GM19397 (cell line): Measurements from ENCODE around the gene LLGL1.
"Not testable (repeated sequence)": the region's sequence is repeated elsewhere in the genome, so short reads cannot be mapped to it uniquely, and the experiment has no call there.

ENCODE experiments used
- ATAC-seq: cut with Tn5 transposase; IDR thresholded peaks from one replicate; pipeline ENCODE4 v1.9.1; 2021; ENCODE audit warnings: mild to moderate bottlenecking, moderate library complexity; ENCODE audit not compliant: unreplicated experiment

Gene LLGL1

DNA sequence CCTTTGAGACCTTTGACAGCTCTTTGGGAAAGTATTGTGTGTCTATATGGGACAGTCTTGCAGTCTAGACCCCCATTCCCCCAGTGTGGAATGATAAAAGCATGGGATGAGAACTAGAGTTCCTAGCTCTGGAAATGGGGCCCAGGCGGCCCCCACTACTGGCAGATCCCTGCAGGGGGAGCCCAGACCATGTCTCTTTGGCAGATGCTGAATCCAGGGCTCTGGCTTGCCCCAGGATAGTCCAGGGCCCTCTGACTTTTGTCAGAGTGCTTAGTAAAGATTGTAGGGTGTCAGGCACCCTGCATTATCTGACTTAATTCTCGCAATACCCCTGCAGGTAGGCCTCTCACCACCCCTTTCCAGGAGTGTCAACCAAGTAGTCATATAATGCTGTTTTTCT, 33.5 kb upstream of the LLGL1 start:
- ATAC-seq, result no peak

DNA sequence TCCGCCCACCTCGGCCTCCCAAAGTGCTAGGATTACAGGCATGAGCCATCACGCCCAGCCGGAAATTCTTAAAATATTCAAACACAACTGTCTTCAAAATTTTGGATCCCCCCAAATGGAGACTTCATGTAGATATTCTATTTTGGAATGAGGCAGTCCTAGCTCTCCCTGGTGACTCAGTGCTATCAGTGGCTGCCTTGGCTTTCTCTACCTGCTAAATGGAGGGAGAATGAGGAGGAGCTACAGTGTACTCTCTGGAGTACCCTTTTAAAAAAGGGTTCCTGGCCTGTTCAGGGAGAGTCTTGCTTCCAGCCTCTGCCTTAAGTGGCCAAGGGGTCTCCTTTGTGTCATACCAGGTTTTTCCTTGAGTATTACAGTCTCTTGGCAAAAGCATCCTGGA, 31.0 kb upstream of the LLGL1 start:
- no peak for ATAC-seq

DNA sequence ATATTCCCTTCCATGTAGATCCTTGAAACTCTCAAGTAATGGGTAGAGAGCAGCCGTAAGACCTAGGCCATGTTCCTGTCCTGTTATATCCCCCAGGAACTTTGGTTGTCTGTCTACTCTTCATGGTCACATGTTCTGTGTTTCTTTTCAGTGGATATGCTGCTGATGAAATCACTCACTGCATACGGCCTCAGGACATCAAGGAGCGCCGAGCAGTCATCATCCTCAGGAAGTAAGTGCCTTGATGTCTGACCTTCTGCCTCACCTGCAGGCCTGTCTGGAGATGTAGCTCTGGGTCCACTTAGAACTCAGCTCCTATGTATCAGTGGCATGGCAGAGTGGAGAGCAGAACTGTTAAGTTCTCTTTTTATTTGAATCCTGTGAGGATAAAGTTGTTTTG, 30.6 kb upstream of the LLGL1 start:
- no peak for ATAC-seq

DNA sequence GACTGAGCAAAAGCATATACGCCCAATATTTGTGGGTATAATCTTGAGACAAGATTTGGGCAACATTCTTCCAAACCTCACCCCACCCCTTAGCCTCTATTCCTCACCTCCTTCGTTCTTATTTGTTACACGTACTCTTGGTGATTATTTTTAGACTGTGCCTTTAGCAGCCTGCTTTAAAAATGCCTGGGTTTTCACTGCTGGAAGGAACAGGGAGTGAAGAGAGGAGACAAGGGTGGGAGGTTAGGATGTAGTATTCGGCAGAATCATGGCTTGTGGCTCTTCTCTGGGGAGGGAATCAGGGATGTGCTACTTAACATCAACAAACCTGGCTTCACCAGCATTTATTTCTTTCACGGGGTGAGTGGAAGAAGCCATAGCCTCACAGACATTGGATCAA, 30.2 kb upstream of the LLGL1 start:
- no peak for ATAC-seq

GRCh38 chr17:18197535-18198194, 27.8 kb upstream of the LLGL1 start:
- ATAC-seq, result no peak

DNA sequence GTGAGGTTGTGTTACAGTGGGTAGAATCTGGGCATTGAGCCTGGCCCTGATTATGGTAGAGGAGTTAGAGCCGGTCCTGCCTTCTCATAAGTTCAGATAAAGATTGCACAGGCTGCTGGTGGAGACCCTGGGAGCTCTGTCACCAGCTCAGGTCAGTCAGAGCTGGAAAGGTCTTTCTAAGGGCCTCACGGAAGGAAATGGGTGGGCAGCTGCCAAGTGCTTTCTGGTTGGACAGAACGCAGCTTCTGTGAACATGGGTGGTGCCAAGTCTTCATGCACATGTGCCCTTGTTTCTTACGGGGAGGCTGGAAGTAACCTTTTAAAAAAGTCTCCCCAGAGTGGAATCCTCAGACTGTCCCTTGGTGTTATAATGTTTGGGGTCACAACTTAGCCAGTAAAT, 26.9 kb upstream of the LLGL1 start:
- ATAC-seq, result no peak

DNA sequence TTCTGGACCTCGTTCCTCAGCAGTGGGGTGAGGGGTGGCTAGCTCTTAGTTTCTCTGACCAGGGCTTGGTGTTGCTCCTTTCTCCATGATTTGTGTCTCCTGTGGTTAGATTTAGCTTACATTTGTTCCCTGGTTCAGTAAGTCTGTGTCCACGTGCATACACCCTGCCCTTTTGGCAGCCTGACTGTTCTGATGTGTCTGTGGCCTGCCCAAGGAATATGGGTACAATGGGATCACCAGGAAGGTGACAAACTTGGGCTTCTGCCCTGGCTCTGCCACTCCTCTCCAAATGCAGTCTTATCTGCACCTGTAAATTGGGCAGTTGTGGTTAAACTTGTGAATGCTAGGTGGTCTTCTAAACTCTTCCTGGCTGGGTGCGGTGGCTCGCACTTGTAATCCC, 24.3 kb upstream of the LLGL1 start:
- no peak for ATAC-seq

- no peak for ATAC-seq
These were observed 22.1 kb upstream of the LLGL1 start for GRCh38 chr17:18203308-18203707.

DNA sequence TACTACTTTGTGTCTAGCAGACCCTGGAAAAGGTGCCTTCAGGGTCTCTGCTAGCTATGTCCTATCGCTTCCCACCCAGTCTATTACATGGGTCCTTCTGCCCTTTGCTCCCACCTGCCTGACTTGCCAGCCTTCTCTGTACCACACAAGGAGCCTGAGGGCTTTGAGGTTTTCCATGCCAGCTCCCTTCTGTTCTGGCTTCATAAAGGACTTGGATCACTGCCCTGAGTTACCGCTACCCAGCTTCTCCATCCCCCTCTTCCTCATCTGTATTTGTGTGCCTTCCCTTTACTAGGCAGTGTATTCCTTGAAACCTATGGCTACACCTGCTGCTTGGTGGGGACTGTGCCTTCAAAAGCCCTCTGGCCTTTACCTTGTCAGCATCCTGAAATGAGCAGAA, 19.6 kb upstream of the LLGL1 start:
- no peak for ATAC-seq

DNA sequence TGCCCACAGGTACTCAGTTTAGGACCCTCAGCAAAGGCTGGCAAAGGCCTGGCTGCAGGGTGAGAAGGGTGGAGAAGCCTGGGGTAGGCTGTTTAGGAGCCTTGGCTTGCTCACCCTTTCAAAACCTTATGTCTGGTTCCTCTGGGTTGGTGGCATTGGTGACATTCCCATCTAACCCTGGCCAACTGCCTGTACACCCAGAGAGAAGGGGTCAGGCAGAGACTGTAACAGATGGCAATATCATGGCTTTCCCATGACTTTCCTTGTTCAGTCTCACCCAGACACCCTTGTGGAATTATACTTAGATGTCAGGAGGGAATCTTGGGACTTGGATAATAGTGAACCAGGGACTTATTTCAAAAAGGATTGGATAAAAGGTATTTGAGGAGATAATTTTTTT, 18.5 kb upstream of the LLGL1 start:
- ATAC-seq, result no peak

DNA sequence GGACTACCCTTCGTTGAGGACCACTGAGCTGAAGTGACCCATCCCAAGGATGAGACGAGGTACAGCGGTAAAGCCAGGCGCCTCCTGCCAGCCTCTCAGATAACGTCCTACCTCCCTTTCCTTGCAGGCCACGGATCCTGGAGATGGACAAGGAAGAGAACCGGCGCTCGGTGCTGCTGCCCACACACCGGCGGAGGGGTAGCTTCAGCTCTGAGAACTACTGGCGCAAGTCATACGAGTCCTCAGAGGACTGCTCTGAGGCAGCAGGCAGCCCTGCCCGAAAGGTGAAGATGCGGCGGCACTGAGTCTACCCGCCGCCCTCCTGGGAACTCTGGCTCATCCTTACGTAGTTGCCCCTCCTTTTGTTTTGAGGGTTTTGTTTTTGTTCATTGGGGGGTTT, 17.3 kb upstream of the LLGL1 start:
- no peak for ATAC-seq

GRCh38 chr17:18213666-18214270, 11.7 kb upstream of the LLGL1 start:
- ATAC-seq, result no peak

- not testable (repeated sequence) for ATAC-seq
These were observed 8.5 kb upstream of the LLGL1 start for GRCh38 chr17:18216906-18217305.

- no peak for ATAC-seq
These were observed 7.9 kb upstream of the LLGL1 start for GRCh38 chr17:18217412-18218015.

DNA sequence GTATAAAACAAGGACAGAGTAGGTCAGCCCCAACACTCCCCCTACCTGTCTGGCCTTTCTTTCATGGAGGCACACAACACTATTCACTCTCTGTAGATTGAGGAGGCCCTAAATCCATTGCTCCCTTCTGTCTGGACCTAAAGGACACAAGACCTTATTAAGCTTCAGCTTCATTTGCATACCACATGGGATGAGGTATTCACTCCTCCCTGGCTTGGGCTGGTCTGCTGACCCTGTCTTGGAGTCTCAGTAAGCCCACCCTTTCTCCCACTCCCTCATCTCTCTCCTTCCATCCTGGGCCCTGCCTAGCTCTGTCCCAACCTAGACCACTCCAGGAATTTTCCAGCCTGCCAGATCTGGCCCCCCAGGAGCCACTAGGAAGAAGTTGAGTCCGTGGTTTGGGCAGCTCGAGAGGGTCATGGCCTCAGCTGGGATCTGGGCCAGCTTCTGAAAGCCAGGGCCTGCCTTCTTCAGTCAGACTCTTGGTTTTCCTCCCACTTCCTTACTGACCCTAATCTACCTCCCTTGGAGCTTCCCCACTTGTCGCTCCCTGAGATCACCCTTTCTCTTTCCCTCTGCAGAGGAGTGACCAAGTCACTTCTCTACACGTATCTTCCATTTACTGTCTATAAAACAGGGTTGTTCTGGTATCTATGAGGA, 6.5 kb upstream of the LLGL1 start:
- ATAC-seq, result no peak

DNA sequence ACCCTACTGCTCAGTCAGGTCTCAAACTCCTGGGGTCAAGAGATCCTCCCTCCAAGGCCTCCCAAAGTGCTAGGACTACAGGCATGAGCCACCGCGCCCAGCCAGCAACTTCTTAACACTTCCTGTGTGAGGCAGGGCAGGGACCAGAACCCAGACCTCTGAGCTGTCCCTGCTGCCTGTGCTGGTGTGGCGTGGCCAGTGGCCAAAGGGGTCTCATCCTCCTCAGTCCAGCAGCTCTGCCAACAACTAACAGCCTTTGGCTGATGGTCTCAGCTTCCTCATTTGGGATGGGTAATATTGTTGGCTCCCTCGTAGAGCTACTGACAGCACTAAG, 1.4 kb upstream of the LLGL1 start:
- ATAC-seq, result no peak

DNA sequence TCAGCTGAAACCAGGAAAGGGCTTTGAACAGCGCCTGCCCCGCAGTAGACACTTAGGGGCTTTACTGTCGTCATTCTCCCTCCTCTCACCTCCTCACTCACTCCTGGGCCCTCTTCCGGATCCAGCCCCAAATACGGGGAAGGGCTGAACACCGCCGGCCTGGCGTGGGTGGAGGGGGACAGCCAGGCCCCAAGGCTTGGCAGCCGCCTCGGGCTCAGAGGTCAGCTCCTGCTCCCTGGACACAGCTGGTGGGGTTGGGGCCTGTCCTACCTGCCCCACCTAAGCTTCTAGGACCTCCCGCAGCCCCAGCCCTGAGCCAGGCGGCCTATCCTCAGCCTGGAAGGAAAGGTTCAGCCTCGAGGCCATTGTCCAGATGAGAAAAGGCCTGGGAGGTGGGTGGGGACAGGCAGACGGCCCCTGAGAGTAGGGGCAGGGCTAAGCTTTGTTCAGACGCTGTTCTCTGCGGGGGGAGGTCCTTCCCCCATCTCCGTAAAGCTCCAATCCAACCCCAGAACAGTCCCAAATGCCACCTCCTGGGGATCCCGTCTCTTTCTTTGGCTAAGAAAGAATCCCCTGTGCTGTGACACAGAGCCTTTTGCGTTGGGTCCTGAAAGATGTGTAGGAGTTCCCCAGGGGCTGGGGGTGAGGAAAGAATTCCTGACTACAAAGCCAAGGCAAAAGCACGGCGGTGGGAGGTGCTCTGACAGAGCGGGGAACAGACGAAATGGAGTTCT, 881 bp upstream of the LLGL1 start:
- ATAC-seq, result no peak

DNA sequence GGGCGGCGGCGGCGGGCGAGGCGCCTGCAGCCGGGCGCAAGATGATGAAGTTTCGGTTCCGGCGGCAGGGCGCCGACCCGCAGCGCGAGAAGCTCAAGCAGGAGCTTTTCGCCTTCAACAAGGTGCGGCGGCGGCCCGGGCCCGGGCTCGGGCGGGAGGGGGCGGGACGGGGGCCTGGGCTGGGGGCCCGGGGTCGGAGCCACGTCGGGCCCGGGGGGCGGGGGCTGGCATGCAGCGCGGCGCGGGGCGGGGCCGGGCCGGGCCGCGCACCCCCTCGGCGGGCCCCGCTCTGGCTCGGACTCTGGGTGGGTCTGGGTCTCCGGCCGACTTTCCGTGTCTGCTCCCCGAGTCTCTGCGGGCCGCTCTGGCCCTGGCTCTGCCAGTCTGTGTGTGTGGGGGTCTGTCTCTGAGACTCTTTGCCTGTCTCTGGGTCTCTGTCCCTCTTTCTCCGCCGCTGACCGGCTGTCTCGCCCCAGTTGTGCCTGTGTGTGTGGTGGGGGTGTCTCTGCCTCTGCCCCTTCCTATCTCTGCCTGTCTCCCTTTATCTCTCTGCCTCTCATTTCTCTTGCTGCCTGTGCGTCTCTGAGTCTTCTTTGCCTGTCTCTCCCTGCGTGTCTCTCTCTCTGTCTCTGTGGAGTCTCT, 328 bp downstream of the LLGL1 start:
- ATAC-seq, result peak; percentile 20

- no peak for ATAC-seq
These were observed 980 bp downstream of the LLGL1 start for GRCh38 chr17:18226284-18226945.

DNA sequence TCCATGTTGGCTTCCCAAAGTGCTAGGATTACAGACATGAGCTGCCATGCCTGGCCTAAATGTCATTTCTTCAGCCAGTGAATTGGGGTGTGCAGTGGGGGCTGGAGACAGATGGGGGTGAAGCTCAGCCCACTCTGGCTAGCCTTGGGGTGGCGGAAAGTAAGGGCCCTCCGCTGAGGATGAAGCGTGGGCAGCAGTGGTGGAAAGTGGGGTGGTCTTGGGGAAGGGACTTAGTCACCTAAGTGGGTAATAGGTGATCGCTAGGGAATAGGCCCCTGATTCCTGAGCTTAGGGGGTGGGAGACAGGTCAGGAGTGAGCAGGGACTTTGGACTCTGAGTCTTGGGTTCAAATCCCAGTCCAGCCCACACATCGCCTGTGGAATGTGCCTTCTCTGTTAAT, 2.2 kb downstream of the LLGL1 start:
- no peak for ATAC-seq
